HepG2 (cell line): Measurements from ENCODE around the gene RBP5.

Source experiments
- ASH2L ChIP-seq: fragments of 300-600, 200-600 bp; sonication (generic); IDR thresholded peaks from 2 replicates; pipeline ENCODE4 v1.7.0; 2017; ENCODE audit warnings: low read depth, mild to moderate bottlenecking, moderate library complexity, mixed read lengths, low read length; ENCODE audit not compliant: insufficient read length
- E2F5 ChIP-seq: sonication (generic); formaldehyde crosslinking; conservative IDR thresholded peaks from 2 replicates; pipeline ENCODE4 v1.4.0; 2020; ENCODE audit warnings: missing genetic modification reagents
- POLR2AphosphoS5 ChIP-seq: IDR thresholded peaks from 2 replicates; pipeline ENCODE4 v1.6.1; 2012; ENCODE audit warnings: low read depth, low read length
- REST ChIP-seq, 2 experiments: IDR thresholded peaks; 2 replicates each; pipeline ENCODE4 v1.6.1; 2011 to 2012; ENCODE audit warnings: low read length in 2 of 2, borderline replicate concordance in 1 of 2, low read depth in 1 of 2, mild to moderate bottlenecking in 1 of 2, moderate library complexity in 1 of 2
- REXO4 ChIP-seq: sonication (generic); formaldehyde crosslinking; IDR thresholded peaks from 2 replicates; pipeline ENCODE4 v1.8.0; 2022; ENCODE audit warnings: missing genetic modification reagents, mild to moderate bottlenecking, borderline replicate concordance
- SMAD9 ChIP-seq: sonication (generic); formaldehyde crosslinking; IDR thresholded peaks from 2 replicates; pipeline ENCODE4 v1.5.1; 2020; ENCODE audit warnings: mild to moderate bottlenecking, missing genetic modification reagents
- TAF1 ChIP-seq: sonication (generic); formaldehyde crosslinking; IDR thresholded peaks from 2 replicates; pipeline ENCODE4 v1.4.0; 2020; ENCODE audit warnings: missing genetic modification reagents
- ZNF572 ChIP-seq: sonication (generic); formaldehyde crosslinking; IDR thresholded peaks from 2 replicates; pipeline ENCODE4 v1.5.1; 2020; ENCODE audit warnings: mild to moderate bottlenecking, missing genetic modification reagents
- ZNF781 ChIP-seq: sonication (generic); formaldehyde crosslinking; IDR thresholded peaks from 2 replicates; pipeline ENCODE4 v1.5.1; 2020; ENCODE audit warnings: borderline replicate concordance, mild to moderate bottlenecking, missing genetic modification reagents; ENCODE audit errors: not compliant biosample characterization

GRCh38 chr12:7081037-7081436 is 47.7 kb downstream of the RBP5 start:
- TF ChIP-seq E2F5, result no peak
- TF ChIP-seq REST (IDR thresholded peaks at IDR 0.05; ENCODE audit: borderline replicate concordance in 1 of 2, low read depth in 1 of 2, low read length in 2 of 2), result no peak
- no peak for TF ChIP-seq ZNF781 (CRISPR knock-in tag)
- no peak for TF ChIP-seq ASH2L
- no peak for TF ChIP-seq TAF1
- TF ChIP-seq REXO4 (CRISPR knock-in tag), result no peak
- no peak for TF ChIP-seq ZNF572 (CRISPR knock-in tag)
- no peak for TF ChIP-seq SMAD9 (CRISPR knock-in tag)
- TF ChIP-seq POLR2AphosphoS5, result no peak
